Liver (tissue), 9 donors: Measurements from ENCODE around the gene RECK. TPM values are rescaled to one million over a fixed set of nuclear protein-coding genes. Genes with fewer than 3 reads are reported as not detected.

Experiments used
- DNase-seq: peaks from one replicate; pipeline ENCODE4 v3.0.0-alpha.2; 2017; ENCODE audit warnings: low spot score
- H3K27ac ChIP-seq, 2 donors: one replicate each; pipeline ENCODE4 v1.7.0; 2013; ENCODE audit warnings: inconsistent platforms in 2 of 2, low read length in 2 of 2, control low read depth in 1 of 2, low read depth in 1 of 2, mild to moderate bottlenecking in 1 of 2
- H3K27me3 ChIP-seq, 4 donors: one replicate each; pipeline versions ENCODE4 v1.6.1 to v1.7.0; 2013; ENCODE audit warnings: low read length in 3 of 4, inconsistent platforms in 1 of 4, mild to moderate bottlenecking in 1 of 4, moderate library complexity in 1 of 4; ENCODE audit not compliant: control insufficient read depth in 4 of 4, insufficient read depth in 4 of 4
- H3K36me3 ChIP-seq, 4 donors: one replicate each; pipeline versions ENCODE4 v1.6.1 to v1.7.0; 2013; ENCODE audit warnings: low read length in 3 of 4, mild to moderate bottlenecking in 3 of 4, low read depth in 1 of 4, moderate library complexity in 1 of 4; ENCODE audit not compliant: control insufficient read depth in 4 of 4, insufficient read depth in 3 of 4
- H3K4me1 ChIP-seq, 4 donors: one replicate each; pipeline versions ENCODE4 v1.6.1 to v1.7.0; 2013; ENCODE audit warnings: low read length in 3 of 4, mild to moderate bottlenecking in 3 of 4, moderate library complexity in 1 of 4; ENCODE audit not compliant: control insufficient read depth in 4 of 4, insufficient read depth in 4 of 4
- H3K4me3 ChIP-seq, 3 donors: one replicate each; pipeline versions ENCODE4 v1.6.1 to v1.7.0; 2013; ENCODE audit warnings: low read length in 3 of 3, control low read depth in 1 of 3, low read depth in 1 of 3, mild to moderate bottlenecking in 1 of 3
- H3K9ac ChIP-seq, 2 donors: one replicate each; pipeline ENCODE4 v1.7.0; 2013; ENCODE audit warnings: low read length in 2 of 2, mild to moderate bottlenecking in 2 of 2, moderate library complexity in 2 of 2, control low read depth in 1 of 2, low read depth in 1 of 2
- H3K9me3 ChIP-seq, 4 donors: one replicate each; pipeline versions ENCODE4 v1.6.1 to v1.7.0; 2013; ENCODE audit warnings: low read length in 3 of 4; ENCODE audit not compliant: control insufficient read depth in 4 of 4
- EGR1 ChIP-seq, 2 donors: IDR thresholded peaks; 2 replicates each; pipeline ENCODE4 v1.6.1; 2016 to 2018; ENCODE audit warnings: antibody characterized with exemption in 2 of 2, low read depth in 2 of 2
- FOXA1 ChIP-seq: IDR thresholded peaks from 2 replicates; pipeline ENCODE4 v1.6.1; 2016; ENCODE audit warnings: antibody characterized with exemption
- FOXA2 ChIP-seq: IDR thresholded peaks from 2 replicates; pipeline ENCODE4 v1.6.1; 2016; ENCODE audit warnings: antibody characterized with exemption
- GABPA ChIP-seq, 2 donors: IDR thresholded peaks in 1 of 2; conservative IDR thresholded peaks in 1 of 2; 2 replicates each; pipeline ENCODE4 v1.6.1; 2016; ENCODE audit warnings: antibody characterized with exemption in 2 of 2, mild to moderate bottlenecking in 1 of 2, moderate library complexity in 1 of 2
- HNF4A ChIP-seq, 2 donors: conservative IDR thresholded peaks; 2 replicates each; pipeline ENCODE4 v1.6.1; 2016; ENCODE audit warnings: antibody characterized with exemption in 2 of 2, mild to moderate bottlenecking in 2 of 2
- HNF4G ChIP-seq: IDR thresholded peaks from 2 replicates; pipeline ENCODE4 v1.6.1; 2016; ENCODE audit warnings: antibody characterized with exemption
- JUND ChIP-seq, 2 donors: IDR thresholded peaks; 2 replicates each; pipeline ENCODE4 v1.6.1; 2016; ENCODE audit warnings: antibody characterized with exemption in 2 of 2
- NR2F2 ChIP-seq: IDR thresholded peaks from 2 replicates; pipeline ENCODE4 v1.6.1; 2016; ENCODE audit warnings: antibody characterized with exemption
- RAD21 ChIP-seq, 2 donors: IDR thresholded peaks; 2 replicates each; pipeline ENCODE4 v1.6.1; 2016; ENCODE audit warnings: antibody characterized with exemption in 2 of 2, mild to moderate bottlenecking in 2 of 2
- RXRA ChIP-seq, 2 donors: IDR thresholded peaks; 2 replicates each; pipeline ENCODE4 v1.6.1; 2017 to 2018; ENCODE audit warnings: antibody characterized with exemption in 2 of 2, mild to moderate bottlenecking in 1 of 2
- SP1 ChIP-seq: IDR thresholded peaks from 2 replicates; pipeline ENCODE4 v1.6.1; 2018; ENCODE audit warnings: antibody characterized with exemption, mild to moderate bottlenecking
- TAF1 ChIP-seq: conservative IDR thresholded peaks from 2 replicates; pipeline ENCODE4 v1.6.1; 2016; ENCODE audit warnings: antibody characterized with exemption, mild to moderate bottlenecking
- YY1 ChIP-seq: IDR thresholded peaks from 2 replicates; pipeline ENCODE4 v1.6.1; 2016; ENCODE audit warnings: antibody characterized with exemption, mild to moderate bottlenecking
- WGBS: extraction: QIAGEN DNeasy Blood & Tissue Kit; methylation state at CpG from one replicate; pipeline ENCODE4 v1.1.7; 2013; 5-methylcytosine and 5-hydroxymethylcytosine counted together
- polyA plus RNA-seq, 2 donors: library from polyadenylated mRNA; stranded (reverse) in 1 of 2; unstranded in 1 of 2; fragments of 200-250 nt in 1 of 2; fragments of >200 nt in 1 of 2; fragmentation: Nextera tagmentation in 1 of 2; extraction: Ambion mirVana in 1 of 2; gene quantifications; one replicate each; pipeline versions ENCODE4 v1.2.1 to v1.2.3, GENCODE V29; 2013 to 2015
- total RNA-seq, 2 donors: library from RNA; depleted of rRNA; stranded (reverse); fragments of >200 nt; gene quantifications; one replicate each; pipeline ENCODE4 v1.2.3, GENCODE V29; 2014
- TF ChIP-seq, protein P1 (sequence below): fragments of 150-350 bp; IDR thresholded peaks from 2 replicates; pipeline ENCODE4 v1.5.1; 2017; ENCODE audit warnings: improper control_type of control experiment, low read depth, low read length; ENCODE audit not compliant: missing input control
- TF ChIP-seq, protein P2 (sequence below): IDR thresholded peaks from 2 replicates; pipeline ENCODE4 v1.6.1; 2016; ENCODE audit warnings: antibody characterized with exemption
- TF ChIP-seq, protein P3 (sequence below): IDR thresholded peaks from 2 replicates; pipeline ENCODE4 v1.6.1; 2016; ENCODE audit warnings: antibody characterized with exemption
- TF ChIP-seq, protein P4 (sequence below): IDR thresholded peaks from 2 replicates; pipeline ENCODE4 v1.6.1; 2016; ENCODE audit warnings: antibody characterized with exemption, mild to moderate bottlenecking
- donor health status: healthy.
- donor health status: healthy.
- donor health status: healthy.
- donor health status: healthy.
- donor health status: healthy.

The RECK gene
- total and polyA plus RNA-seq, 4 donors: 2.1 to 3.5 (median 2.3) TPM

DNA sequence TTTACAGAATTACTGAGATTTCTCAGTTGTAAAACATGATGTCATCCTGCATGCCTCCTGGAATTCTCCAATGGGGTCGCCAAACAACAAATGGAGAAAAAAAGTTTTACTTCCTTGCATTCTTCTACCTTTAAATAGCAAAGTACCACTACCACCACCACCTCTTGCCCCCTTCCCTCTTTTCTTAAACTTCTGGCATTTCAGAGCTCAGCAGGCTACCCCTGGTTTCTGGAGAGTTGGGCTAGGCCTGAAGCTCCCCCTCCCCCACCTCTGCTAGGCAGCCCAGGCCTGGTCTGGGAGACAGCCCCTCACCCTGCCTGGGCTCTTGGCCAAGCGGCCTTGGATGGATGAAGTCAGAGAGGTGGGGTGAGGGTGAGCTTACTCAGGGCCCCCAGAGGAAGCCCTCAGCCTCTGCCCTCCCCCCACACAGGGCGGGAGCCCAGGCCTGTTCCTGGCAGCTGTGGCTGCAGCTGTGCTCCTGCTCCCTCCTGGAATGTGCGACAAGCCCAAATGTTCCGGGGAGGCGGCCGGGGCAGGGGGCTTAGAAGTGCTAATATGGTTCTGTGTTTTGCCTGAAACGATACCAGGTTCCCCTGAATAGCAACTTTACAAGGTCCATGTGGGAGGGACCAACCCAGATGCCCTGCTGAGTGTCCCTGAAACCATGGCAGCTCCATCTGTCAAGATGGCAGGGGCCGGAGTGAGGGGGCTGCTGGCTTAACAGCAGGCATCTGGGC lies 126.5 kb downstream of the RECK start:
- Histone ChIP-seq H3K4me1 (peaks cover 0 to 2% (median 0%) of the 10 kb centered on the region in 4 donors), H3K9ac (no peak overlapping the region), H3K36me3 (no peaks in the 10 kb centered on the region), H3K4me3 (no peak overlapping the region), H3K27me3 (no peaks in the 10 kb centered on the region), H3K27ac (peak overlapping the region; percentile 18 to 37), H3K9me3 (no peaks in the 10 kb centered on the region)
- 66% methylated on average over 9 of the region's 9 CpGs for WGBS
- TF ChIP-seq JUND (IDR thresholded peaks at IDR 0.05) (no peak), FOXA2 (no peak), FOXA1 (no peak), EGR1 (IDR thresholded peaks at IDR 0.05; ENCODE audit: low read depth in 2 of 2) (no peak), GABPA (IDR thresholded peaks at IDR 0.05 in 1 of 2, conservative IDR thresholded peaks at IDR 0.05 in 1 of 2) (no peak), TAF1 (no peak), HNF4G (no peak), YY1 (no peak), RXRA (IDR thresholded peaks at IDR 0.05) (no peak), RAD21 (IDR thresholded peaks at IDR 0.05) (no peak)
- TF ChIP-seq, protein P1, sequence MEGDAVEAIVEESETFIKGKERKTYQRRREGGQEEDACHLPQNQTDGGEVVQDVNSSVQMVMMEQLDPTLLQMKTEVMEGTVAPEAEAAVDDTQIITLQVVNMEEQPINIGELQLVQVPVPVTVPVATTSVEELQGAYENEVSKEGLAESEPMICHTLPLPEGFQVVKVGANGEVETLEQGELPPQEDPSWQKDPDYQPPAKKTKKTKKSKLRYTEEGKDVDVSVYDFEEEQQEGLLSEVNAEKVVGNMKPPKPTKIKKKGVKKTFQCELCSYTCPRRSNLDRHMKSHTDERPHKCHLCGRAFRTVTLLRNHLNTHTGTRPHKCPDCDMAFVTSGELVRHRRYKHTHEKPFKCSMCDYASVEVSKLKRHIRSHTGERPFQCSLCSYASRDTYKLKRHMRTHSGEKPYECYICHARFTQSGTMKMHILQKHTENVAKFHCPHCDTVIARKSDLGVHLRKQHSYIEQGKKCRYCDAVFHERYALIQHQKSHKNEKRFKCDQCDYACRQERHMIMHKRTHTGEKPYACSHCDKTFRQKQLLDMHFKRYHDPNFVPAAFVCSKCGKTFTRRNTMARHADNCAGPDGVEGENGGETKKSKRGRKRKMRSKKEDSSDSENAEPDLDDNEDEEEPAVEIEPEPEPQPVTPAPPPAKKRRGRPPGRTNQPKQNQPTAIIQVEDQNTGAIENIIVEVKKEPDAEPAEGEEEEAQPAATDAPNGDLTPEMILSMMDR: no peak
- TF ChIP-seq, protein P2, sequence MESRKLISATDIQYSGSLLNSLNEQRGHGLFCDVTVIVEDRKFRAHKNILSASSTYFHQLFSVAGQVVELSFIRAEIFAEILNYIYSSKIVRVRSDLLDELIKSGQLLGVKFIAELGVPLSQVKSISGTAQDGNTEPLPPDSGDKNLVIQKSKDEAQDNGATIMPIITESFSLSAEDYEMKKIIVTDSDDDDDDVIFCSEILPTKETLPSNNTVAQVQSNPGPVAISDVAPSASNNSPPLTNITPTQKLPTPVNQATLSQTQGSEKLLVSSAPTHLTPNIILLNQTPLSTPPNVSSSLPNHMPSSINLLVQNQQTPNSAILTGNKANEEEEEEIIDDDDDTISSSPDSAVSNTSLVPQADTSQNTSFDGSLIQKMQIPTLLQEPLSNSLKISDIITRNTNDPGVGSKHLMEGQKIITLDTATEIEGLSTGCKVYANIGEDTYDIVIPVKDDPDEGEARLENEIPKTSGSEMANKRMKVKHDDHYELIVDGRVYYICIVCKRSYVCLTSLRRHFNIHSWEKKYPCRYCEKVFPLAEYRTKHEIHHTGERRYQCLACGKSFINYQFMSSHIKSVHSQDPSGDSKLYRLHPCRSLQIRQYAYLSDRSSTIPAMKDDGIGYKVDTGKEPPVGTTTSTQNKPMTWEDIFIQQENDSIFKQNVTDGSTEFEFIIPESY: no peak
- peak; percentile 52 for DNase-seq

DNA sequence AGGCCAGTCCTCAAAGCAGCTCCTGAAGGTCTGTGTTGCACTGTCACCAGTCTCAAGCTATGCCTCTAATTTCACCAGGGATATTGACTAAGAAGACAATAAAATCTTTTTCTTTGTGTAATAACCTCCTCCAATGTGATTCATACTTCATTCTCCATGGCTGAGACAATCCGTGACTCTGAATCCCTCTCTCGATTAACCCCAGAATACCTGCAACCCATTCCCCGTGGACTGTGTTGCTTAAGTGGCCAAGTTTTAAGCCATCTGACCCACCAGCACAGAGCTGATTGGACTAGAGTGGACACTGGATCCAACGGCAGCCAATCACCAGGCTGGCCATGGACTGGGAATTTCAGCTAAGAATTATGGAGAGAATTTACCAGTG lies 127.1 kb downstream of the RECK start:
- TF ChIP-seq SP1: no peak
- H3K4me3 ChIP-seq: no peak overlapping the region
- H3K9ac ChIP-seq: no peak overlapping the region
- 84% methylated on average over 4 of the region's 4 CpGs for WGBS
- H3K36me3 ChIP-seq: no peaks in the 10 kb centered on the region
- DNase-seq: no peak
- H3K27me3 ChIP-seq: no peaks in the 10 kb centered on the region
- peak overlapping the region in 1 of 2 donors; percentile 37 for H3K27ac ChIP-seq
- peaks cover 0 to 2% (median 0%) of the 10 kb centered on the region in 4 donors for H3K4me1 ChIP-seq
- no peaks in the 10 kb centered on the region for H3K9me3 ChIP-seq

DNA sequence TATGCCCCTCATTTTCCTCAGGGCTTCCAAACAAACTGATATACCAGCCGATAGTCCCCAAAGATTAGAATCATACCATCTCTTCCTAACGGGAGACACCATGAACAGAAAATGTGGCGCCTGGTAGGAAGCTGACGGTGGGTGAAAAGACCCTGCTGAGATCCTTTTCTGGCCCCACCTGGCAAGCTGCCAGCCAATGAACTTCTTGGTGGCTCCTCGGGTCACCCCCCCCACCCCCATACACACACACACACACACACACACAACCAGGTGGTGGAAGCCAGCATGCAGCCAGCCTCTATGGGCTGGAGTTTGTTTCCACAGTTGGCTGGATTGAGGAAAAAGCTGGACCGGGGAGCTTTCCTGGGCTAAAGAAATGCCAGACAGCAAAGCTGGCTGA lies 127.7 kb downstream of the RECK start:
- H3K4me3 ChIP-seq: no peak overlapping the region
- no peak for DNase-seq
- no peaks in the 10 kb centered on the region for H3K36me3 ChIP-seq
- no peaks in the 10 kb centered on the region for H3K9me3 ChIP-seq
- peaks cover 0 to 2% (median 0%) of the 10 kb centered on the region in 4 donors for H3K4me1 ChIP-seq
- H3K27ac ChIP-seq: no peak overlapping the region
- WGBS: 78% methylated on average over 6 of the region's 6 CpGs
- H3K9ac ChIP-seq: no peak overlapping the region
- no peaks in the 10 kb centered on the region for H3K27me3 ChIP-seq
- TF ChIP-seq HNF4A (conservative IDR thresholded peaks at IDR 0.05): no peak
- TF ChIP-seq SP1: no peak
- TF ChIP-seq NR2F2: no peak
- no peak for TF ChIP-seq RXRA (IDR thresholded peaks at IDR 0.05)
- no peak for TF ChIP-seq JUND (IDR thresholded peaks at IDR 0.05)
- TF ChIP-seq YY1: no peak
- no peak for TF ChIP-seq RAD21 (IDR thresholded peaks at IDR 0.05)
- TF ChIP-seq, protein P3, sequence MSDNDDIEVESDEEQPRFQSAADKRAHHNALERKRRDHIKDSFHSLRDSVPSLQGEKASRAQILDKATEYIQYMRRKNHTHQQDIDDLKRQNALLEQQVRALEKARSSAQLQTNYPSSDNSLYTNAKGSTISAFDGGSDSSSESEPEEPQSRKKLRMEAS: no peak
- TF ChIP-seq TAF1: no peak
- TF ChIP-seq HNF4G: no peak
- TF ChIP-seq, protein P4, sequence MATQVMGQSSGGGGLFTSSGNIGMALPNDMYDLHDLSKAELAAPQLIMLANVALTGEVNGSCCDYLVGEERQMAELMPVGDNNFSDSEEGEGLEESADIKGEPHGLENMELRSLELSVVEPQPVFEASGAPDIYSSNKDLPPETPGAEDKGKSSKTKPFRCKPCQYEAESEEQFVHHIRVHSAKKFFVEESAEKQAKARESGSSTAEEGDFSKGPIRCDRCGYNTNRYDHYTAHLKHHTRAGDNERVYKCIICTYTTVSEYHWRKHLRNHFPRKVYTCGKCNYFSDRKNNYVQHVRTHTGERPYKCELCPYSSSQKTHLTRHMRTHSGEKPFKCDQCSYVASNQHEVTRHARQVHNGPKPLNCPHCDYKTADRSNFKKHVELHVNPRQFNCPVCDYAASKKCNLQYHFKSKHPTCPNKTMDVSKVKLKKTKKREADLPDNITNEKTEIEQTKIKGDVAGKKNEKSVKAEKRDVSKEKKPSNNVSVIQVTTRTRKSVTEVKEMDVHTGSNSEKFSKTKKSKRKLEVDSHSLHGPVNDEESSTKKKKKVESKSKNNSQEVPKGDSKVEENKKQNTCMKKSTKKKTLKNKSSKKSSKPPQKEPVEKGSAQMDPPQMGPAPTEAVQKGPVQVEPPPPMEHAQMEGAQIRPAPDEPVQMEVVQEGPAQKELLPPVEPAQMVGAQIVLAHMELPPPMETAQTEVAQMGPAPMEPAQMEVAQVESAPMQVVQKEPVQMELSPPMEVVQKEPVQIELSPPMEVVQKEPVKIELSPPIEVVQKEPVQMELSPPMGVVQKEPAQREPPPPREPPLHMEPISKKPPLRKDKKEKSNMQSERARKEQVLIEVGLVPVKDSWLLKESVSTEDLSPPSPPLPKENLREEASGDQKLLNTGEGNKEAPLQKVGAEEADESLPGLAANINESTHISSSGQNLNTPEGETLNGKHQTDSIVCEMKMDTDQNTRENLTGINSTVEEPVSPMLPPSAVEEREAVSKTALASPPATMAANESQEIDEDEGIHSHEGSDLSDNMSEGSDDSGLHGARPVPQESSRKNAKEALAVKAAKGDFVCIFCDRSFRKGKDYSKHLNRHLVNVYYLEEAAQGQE: no peak
- TF ChIP-seq, protein P1: no peak
